Transverse colon (tissue), 3 donors: ENCODE measurements around the gene PAQR5.

Experiments
- EP300 ChIP-seq: sonication (generic); formaldehyde crosslinking; IDR thresholded peaks from one replicate; pipeline ENCODE4 v1.6.1; 2017; ENCODE audit warnings: antibody characterized with exemption, low read depth
- TF ChIP-seq, protein P1 (sequence below), 5 experiments: fragments of 200-600 bp in 3 of 5; fragments of 450-650 bp in 2 of 5; sonication (generic) in 3 of 5; IDR thresholded peaks; 1 replicate in 2 of 5; 2 replicates in 3 of 5; pipeline ENCODE4 v1.5.1; 2016 to 2017; ENCODE audit warnings: antibody characterized with exemption in 5 of 5, inconsistent platforms in 3 of 5, mild to moderate bottlenecking in 2 of 5, moderate library complexity in 1 of 5

DNA sequence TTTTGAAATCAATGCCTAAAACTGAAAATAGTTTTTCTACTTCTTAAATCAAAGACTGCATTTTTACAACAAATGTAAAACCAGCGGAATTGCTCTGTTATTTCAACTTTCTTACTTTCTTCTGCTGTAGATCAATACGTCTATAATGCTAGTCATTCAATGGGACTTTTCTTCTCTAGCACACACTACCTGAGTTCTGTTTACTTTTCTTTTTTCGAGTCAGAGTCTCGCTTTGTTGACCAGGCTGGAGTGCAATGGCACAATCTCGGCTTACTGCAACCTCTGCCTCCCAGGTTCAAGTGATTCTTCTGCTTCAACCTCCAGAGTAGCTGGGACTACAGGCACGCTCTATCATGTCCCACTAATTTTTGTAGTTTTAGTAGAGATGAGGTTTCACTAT lies 74.7 kb downstream of the PAQR5 start:
- TF ChIP-seq, protein P1, sequence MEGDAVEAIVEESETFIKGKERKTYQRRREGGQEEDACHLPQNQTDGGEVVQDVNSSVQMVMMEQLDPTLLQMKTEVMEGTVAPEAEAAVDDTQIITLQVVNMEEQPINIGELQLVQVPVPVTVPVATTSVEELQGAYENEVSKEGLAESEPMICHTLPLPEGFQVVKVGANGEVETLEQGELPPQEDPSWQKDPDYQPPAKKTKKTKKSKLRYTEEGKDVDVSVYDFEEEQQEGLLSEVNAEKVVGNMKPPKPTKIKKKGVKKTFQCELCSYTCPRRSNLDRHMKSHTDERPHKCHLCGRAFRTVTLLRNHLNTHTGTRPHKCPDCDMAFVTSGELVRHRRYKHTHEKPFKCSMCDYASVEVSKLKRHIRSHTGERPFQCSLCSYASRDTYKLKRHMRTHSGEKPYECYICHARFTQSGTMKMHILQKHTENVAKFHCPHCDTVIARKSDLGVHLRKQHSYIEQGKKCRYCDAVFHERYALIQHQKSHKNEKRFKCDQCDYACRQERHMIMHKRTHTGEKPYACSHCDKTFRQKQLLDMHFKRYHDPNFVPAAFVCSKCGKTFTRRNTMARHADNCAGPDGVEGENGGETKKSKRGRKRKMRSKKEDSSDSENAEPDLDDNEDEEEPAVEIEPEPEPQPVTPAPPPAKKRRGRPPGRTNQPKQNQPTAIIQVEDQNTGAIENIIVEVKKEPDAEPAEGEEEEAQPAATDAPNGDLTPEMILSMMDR (IDR thresholded peaks at IDR 0.05) = no peak
- TF ChIP-seq EP300 = no peak
